Measurements from ENCODE around the gene TUFT1. TPM values are rescaled to one million over a fixed set of nuclear protein-coding genes. Genes with fewer than 3 reads are reported as not detected.

TUFT1 gene
- total and polyA plus RNA-seq, 9 of the 15 experiments (the other 6 are each of a cell fraction or from before 2014, with no cell fraction given) = 0.54 to 2.0 (median 1.7) TPM

- no peaks in the 10 kb centered on the region for H3K36me3 ChIP-seq (ENCODE audit: control insufficient read depth, insufficient read depth, low read length)
- in situ Hi-C loops (cut with MboI) (no loop called here), intact Hi-C loops (cut with micrococcal nuclease) (no loop called here)
- no peaks in the 10 kb centered on the region for H3K79me2 ChIP-seq (ENCODE audit: control insufficient read depth, insufficient read depth, low read length)
- no peak overlapping the region for H3K27ac ChIP-seq (ENCODE audit: extremely low read depth, low read depth, low read length)
- CTCF ChIA-PET (ENCODE audit: low intra/inter-chr PET ratio) = no interaction called here
- H3K4me3 ChIP-seq = no peak overlapping the region
- WGBS (ENCODE audit: insufficient coverage, low coverage, missing lambda C conversion rate) = 27% methylated on average over 11 of the region's 12 CpGs
- H2AFZ ChIP-seq (ENCODE audit: low read depth, low read length) = no peak overlapping the region
- TF ChIP-seq CBX2 (IDR thresholded peaks at IDR 0.05; ENCODE audit: insufficient read depth, low read length, poor library complexity, severe bottlenecking) (no peak), ID3 (CRISPR knock-in tag; IDR thresholded peaks at IDR 0.05) (no peak), ID3 (tag; IDR thresholded peaks at IDR 0.05) (no peak), MTA1 (IDR thresholded peaks at IDR 0.05; ENCODE audit: borderline replicate concordance) (no peak), TBL1XR1 (IDR thresholded peaks at IDR 0.05; ENCODE audit: low read length in 2 of 2) (no peak), ZC3H8 (IDR thresholded peaks at IDR 0.05) (no peak), SIX5 (IDR thresholded peaks at IDR 0.05; ENCODE audit: borderline replicate concordance in 1 of 2, insufficient read depth in 1 of 2, low read depth in 1 of 2, low read length in 2 of 2) (no peak)
- peaks cover 8 to 35% of the 10 kb centered on the region in 2 experiments; a peak in 4 of 5 replicates for H3K27me3 ChIP-seq (ENCODE audit: control insufficient read depth in 2 of 2, insufficient read depth in 2 of 2, low read length in 2 of 2)
- peaks cover 0 to 3% of the 10 kb centered on the region in 2 experiments; a peak in 2 of 5 replicates for H3K4me1 ChIP-seq (replicated peaks in 1 of 2; ENCODE audit: control insufficient read depth in 2 of 2, insufficient read depth in 2 of 2, low read length in 2 of 2)
- no peak for DNase-seq (ENCODE audit: extremely low read depth in 1 of 4, low spot score in 3 of 4)
- no TSS peak for BruUV-seq (replicated peaks)
- FAIRE-seq = no peak
- POLR2A ChIA-PET = interaction anchor here (0.6 to 1.2 kb wide), 4 partner anchors 15 to 119 kb away, joined by 3 read pairs; partner anchors contain the start of gene PSMB4
- H3K9me1 ChIP-seq (ENCODE audit: control insufficient read depth, insufficient read depth, low read length) = no peaks in the 10 kb centered on the region
- no peaks in the 10 kb centered on the region for H3K9me3 ChIP-seq (replicated peaks; ENCODE audit: control insufficient read depth, insufficient read depth, low read depth, low read length)
- no peak for ATAC-seq
- H3K9ac ChIP-seq (ENCODE audit: insufficient read depth in 1 of 2, low read depth in 2 of 2, low read length in 2 of 2) = no peak overlapping the region
- no peaks in the 10 kb centered on the region; the same call in 1 of the 2 replicates for H4K20me1 ChIP-seq (replicated peaks; ENCODE audit: control insufficient read depth, insufficient read depth, low read length)
- no peak overlapping the region for H3K4me2 ChIP-seq (ENCODE audit: insufficient read depth, low read length)
These were observed 21.7 kb upstream of the TUFT1 start for GRCh38 chr1:151518431-151518830.

Data from K562 (cell line).